Left ventricle myocardium inferior (tissue), 1 donor: ENCODE results near the gene CEP85L. TPM values are rescaled to one million over a fixed set of nuclear protein-coding genes. Genes with fewer than 3 reads are reported as not detected.

Source experiments
- DNase-seq: peaks from one replicate; pipeline ENCODE4 v3.0.0-alpha.2; 2020
- H3K27ac ChIP-seq: fragments of 200-600 bp; replicated peaks from 2 replicates; pipeline ENCODE4 v1.8.0; 2021
- H3K27me3 ChIP-seq: fragments of 200-600 bp; 2 replicates; pipeline ENCODE4 v1.8.0; 2021; ENCODE audit warnings: low read depth
- H3K36me3 ChIP-seq: fragments of 200-600 bp; 2 replicates; pipeline ENCODE4 v1.8.0; 2021
- H3K4me1 ChIP-seq: fragments of 200-600 bp; 2 replicates; pipeline ENCODE4 v1.8.0; 2021
- H3K4me3 ChIP-seq: fragments of 200-600 bp; 2 replicates; pipeline ENCODE4 v1.8.0; 2021; ENCODE audit warnings: mild to moderate bottlenecking, moderate library complexity
- H3K9me3 ChIP-seq: fragments of 200-600 bp; replicated peaks from 2 replicates; pipeline ENCODE4 v1.8.0; 2021
- intact Hi-C: fragments of 100-400 bp; cut with micrococcal nuclease; formaldehyde crosslinking; loops from one replicate; pipeline ENCODE4 v1.11.0; 2022
- total RNA-seq: library from RNA; stranded (reverse); fragmentation: NEBNext Ultra II Directional; extraction: Animal tissue kit (Norgen Biotek cat#: 25700); gene quantifications from one replicate; pipeline ENCODE4 v1.2.1, GENCODE V29; 2021
- TF ChIP-seq, protein P1 (sequence below): fragments of 200-600 bp; IDR thresholded peaks from 2 replicates; pipeline ENCODE4 v1.8.0; 2021; ENCODE audit warnings: antibody characterized with exemption, mild to moderate bottlenecking, borderline replicate concordance
- donor health status: DM: no; HTN: yes; CAD: no; lungs with severe emphysema.

The CEP85L gene
- total RNA-seq, 1 donor from 2014 or later = 11.5 TPM

- peak overlapping the region; percentile 33 for H3K27ac ChIP-seq
- peaks cover 33% of the 10 kb centered on the region for H3K4me1 ChIP-seq
- H3K9me3 ChIP-seq = peaks cover 17% of the 10 kb centered on the region
- intact Hi-C loops = no loop called here
- TF ChIP-seq, protein P1, sequence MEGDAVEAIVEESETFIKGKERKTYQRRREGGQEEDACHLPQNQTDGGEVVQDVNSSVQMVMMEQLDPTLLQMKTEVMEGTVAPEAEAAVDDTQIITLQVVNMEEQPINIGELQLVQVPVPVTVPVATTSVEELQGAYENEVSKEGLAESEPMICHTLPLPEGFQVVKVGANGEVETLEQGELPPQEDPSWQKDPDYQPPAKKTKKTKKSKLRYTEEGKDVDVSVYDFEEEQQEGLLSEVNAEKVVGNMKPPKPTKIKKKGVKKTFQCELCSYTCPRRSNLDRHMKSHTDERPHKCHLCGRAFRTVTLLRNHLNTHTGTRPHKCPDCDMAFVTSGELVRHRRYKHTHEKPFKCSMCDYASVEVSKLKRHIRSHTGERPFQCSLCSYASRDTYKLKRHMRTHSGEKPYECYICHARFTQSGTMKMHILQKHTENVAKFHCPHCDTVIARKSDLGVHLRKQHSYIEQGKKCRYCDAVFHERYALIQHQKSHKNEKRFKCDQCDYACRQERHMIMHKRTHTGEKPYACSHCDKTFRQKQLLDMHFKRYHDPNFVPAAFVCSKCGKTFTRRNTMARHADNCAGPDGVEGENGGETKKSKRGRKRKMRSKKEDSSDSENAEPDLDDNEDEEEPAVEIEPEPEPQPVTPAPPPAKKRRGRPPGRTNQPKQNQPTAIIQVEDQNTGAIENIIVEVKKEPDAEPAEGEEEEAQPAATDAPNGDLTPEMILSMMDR = no peak
- DNase-seq = no peak
- H3K4me3 ChIP-seq = no peak overlapping the region
- H3K27me3 ChIP-seq = no peaks in the 10 kb centered on the region
- H3K36me3 ChIP-seq = peaks cover 49% of the 10 kb centered on the region
These were observed 150.3 kb downstream of the CEP85L start for GRCh38 chr6:118501099-118501498.

DNA sequence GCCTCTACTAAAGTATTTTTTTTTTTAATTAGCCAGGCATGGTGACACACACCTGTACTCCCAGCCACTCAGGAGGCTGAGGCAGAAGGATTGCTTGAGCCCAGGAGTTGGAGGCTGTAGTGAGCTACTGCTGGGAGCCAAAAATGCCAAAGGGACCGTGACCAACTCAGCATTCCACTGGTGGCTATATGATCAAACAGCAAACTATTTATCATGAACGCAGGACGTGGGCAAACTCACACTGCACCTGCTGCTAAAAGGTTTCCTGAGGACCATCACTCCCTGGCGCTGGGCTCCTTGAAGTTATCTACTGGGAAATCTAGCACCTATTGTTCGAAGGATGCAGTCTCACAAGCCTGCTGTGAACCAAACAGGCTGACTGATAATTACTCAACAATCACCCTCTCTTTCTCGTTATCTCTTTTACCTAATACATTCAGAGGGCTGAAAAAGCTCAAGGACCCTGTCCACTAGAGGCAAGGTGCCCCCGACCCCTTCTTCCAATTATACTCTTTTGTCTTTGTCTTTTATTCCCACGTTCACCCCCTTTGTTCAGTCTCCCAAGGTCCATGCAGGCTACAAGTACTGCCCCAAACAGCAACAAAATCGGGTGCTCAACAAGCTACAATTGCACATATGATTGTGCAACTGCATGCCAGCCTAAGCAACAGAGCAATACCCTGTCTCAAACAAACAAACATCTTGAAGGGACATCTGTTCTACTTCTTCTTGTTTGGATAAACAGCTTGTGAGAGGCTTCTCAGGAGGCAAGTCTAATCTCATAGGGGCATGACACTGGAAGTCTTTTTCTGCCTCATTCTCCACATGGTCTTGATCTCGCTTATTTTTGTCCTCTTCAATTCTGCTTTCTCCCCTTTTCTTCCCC, 151.0 kb downstream of the CEP85L start:
- Histone ChIP-seq H3K36me3 (peaks cover 55% of the 10 kb centered on the region), H3K27ac (peak overlapping the region; percentile 33), H3K9me3 (peaks cover 17% of the 10 kb centered on the region), H3K4me3 (no peak overlapping the region), H3K4me1 (peaks cover 32% of the 10 kb centered on the region), H3K27me3 (no peaks in the 10 kb centered on the region)
- intact Hi-C loops = no loop called here
- TF ChIP-seq, protein P1 = no peak
- DNase-seq = no peak

DNA sequence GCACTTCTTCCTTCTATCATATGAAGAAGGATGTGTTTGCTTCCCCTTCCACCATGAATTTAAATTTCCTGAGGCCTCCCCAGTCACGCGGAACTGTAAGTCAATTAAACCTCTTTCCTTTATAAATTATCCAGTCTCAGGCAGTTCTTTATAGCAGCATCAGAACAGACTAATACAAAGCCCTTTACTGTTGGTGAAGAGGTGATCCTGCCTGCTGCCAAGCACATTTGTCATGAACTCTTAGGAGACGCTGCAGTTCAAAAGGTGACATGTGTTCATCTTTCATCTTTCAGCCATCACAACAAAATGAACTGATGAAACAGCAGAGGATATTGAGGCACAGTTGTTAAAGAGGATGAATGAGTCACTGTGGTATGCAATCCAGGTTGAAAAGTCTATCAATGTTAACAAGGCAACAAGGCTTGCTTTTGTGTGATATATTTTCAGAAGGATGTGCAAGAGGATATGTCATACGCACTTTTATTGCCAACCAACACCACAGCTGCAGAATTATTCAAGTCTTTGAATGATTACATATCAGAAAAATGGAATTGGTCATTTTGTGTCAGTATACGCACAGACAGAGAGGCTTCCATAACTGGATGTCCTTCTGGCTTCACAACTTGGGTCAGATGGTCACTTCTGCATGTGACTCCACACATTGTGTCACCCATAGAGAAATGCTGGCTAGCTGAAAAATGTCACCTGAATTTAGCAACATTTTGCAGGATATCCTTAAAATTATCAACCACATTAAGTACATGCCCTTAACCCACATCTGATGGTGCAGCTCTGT, 155.7 kb downstream of the CEP85L start:
- no peak overlapping the region for H3K4me3 ChIP-seq
- H3K27me3 ChIP-seq = no peaks in the 10 kb centered on the region
- TF ChIP-seq, protein P1 = no peak
- DNase-seq = no peak
- H3K9me3 ChIP-seq = no peaks in the 10 kb centered on the region
- peaks cover 22% of the 10 kb centered on the region for H3K4me1 ChIP-seq
- intact Hi-C loops = no loop called here
- peaks cover 39% of the 10 kb centered on the region for H3K36me3 ChIP-seq
- H3K27ac ChIP-seq = no peak overlapping the region

DNA sequence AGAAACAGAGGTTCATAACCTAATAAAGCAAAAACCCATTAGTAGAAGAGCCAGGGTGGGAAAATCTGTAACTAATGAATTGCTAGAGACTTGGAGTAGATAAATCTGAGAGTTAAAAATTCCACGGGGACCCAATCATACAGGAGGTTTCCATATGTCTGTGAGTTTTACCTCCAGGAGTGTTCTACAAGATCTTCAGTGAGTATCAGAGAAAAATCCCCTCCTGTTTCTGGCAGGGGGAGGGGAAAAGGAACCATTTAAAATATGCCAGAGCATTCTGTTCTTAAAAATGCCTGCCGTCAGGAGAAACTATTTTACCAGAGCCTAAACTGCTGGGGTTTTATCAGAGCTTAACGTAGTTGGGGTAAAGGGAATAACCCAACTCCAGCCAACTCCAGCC, 157.3 kb downstream of the CEP85L start:
- peak overlapping the region; percentile 49 for H3K27ac ChIP-seq
- H3K9me3 ChIP-seq = peaks cover 14% of the 10 kb centered on the region
- H3K4me3 ChIP-seq = no peak overlapping the region
- H3K4me1 ChIP-seq = peaks cover 19% of the 10 kb centered on the region
- intact Hi-C loops = no loop called here
- H3K27me3 ChIP-seq = no peaks in the 10 kb centered on the region
- no peak for DNase-seq
- H3K36me3 ChIP-seq = peaks cover 53% of the 10 kb centered on the region
- TF ChIP-seq, protein P1 = no peak

GRCh38 chr6:118489990-118490389, 161.4 kb downstream of the CEP85L start:
- Histone ChIP-seq H3K36me3 (peaks cover 63% of the 10 kb centered on the region), H3K9me3 (peaks cover 30% of the 10 kb centered on the region)

More at GRCh38 chr6:118489990-118490389, 161.4 kb downstream of the CEP85L start:
- no peak overlapping the region for H3K4me3 ChIP-seq
- H3K4me1 ChIP-seq = peaks cover 29% of the 10 kb centered on the region
- intact Hi-C loops = no loop called here
- no peak overlapping the region for H3K27ac ChIP-seq
- no peak for DNase-seq
- TF ChIP-seq, protein P1 = no peak
- no peaks in the 10 kb centered on the region for H3K27me3 ChIP-seq
